ENCODE data around the gene PTPN7. TPM values are rescaled to one million over a fixed set of nuclear protein-coding genes. Genes with fewer than 3 reads are reported as not detected.
"Not testable (repeated sequence)": the region's sequence is repeated elsewhere in the genome, so short reads cannot be mapped to it uniquely, and the experiment has no call there.

The PTPN7 gene
- total and polyA plus RNA-seq, 2 donors (not counting 3 experiments of a cell fraction or from before 2014, with no cell fraction given) = 0.86 to 1.8 TPM

DNA sequence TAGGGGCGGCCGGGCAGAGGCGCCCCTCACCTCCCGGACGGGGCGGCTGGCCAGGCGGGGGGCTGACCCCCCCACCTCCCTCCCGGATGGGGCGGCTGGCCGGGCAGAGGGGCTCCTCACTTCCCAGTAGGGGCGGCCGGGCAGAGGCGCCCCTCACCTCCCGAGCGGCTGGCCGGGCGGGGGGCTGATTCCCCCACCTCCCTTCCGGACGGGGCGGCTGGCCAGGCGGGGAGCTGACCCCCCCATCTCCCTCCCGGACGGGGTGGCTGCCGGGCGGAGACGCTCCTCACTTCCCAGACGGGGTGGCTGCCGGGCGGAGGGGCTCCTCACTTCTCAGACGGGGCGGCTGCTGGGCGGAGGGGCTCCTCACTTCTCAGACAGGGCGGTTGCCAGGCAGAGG lies 31.0 kb upstream of the PTPN7 start:
- DNase-seq (ENCODE audit: low read depth, low spot score); H2AFZ ChIP-seq (ENCODE audit: low read depth, low read length); FAIRE-seq; H3K9ac ChIP-seq (replicated peaks; ENCODE audit: extremely low read depth, insufficient read depth, low read length); dilution Hi-C loops (cut with MboI; ENCODE audit: extremely low pct_ligation_motif_present, low sequenced_read_pairs); H4K20me1 ChIP-seq (replicated peaks; ENCODE audit: control insufficient read depth, extremely low read depth, insufficient read depth, low read length); H3K79me2 ChIP-seq (ENCODE audit: control insufficient read depth, insufficient read depth, low read length); H3K4me3 ChIP-seq (replicated peaks in 1 of 3; ENCODE audit: insufficient read depth in 1 of 3, low read depth in 1 of 3, low read length in 3 of 3); BruUV-seq (replicated peaks); H3K9me3 ChIP-seq (replicated peaks; ENCODE audit: control insufficient read depth, insufficient read depth, low read length); H3K4me2 ChIP-seq (ENCODE audit: insufficient read depth, low read length); H3K4me1 ChIP-seq (ENCODE audit: control insufficient read depth, extremely low read depth, insufficient read depth, low read length); H3K9me1 ChIP-seq (replicated peaks; ENCODE audit: control insufficient read depth, extremely low read depth, insufficient read depth, low read length); H3K27ac ChIP-seq (ENCODE audit: insufficient read depth, low read depth, low read length); H3K36me3 ChIP-seq (ENCODE audit: control insufficient read depth in 2 of 2, extremely low read depth in 1 of 2, insufficient read depth in 2 of 2, low read length in 2 of 2); intact Hi-C loops (cut with micrococcal nuclease); POLR2A ChIA-PET: not testable (repeated sequence)
- CTCF ChIA-PET = interaction anchor here (3.2 to 7.6 kb wide), 2 partner anchors 123 to 528 kb away, joined by 47 to 107 read pairs; no protein-coding TSS in a partner anchor
- peaks cover 25 to 29% of the 10 kb centered on the region in 2 experiments for H3K27me3 ChIP-seq (ENCODE audit: control insufficient read depth in 2 of 2, insufficient read depth in 2 of 2, low read length in 2 of 2)

- no peaks in the 10 kb centered on the region for H3K36me3 ChIP-seq (ENCODE audit: control insufficient read depth in 2 of 2, extremely low read depth in 1 of 2, insufficient read depth in 2 of 2, low read length in 2 of 2)
- intact Hi-C loops (cut with micrococcal nuclease) (loop anchor here (1.0 kb wide), 1 partner anchor 125 kb away; no protein-coding TSS in a partner anchor), dilution Hi-C loops (cut with MboI; ENCODE audit: extremely low pct_ligation_motif_present, low sequenced_read_pairs) (no loop called here)
- no peaks in the 10 kb centered on the region for H4K20me1 ChIP-seq (replicated peaks; ENCODE audit: control insufficient read depth, extremely low read depth, insufficient read depth, low read length)
- CTCF ChIA-PET = interaction anchor here (0.8 to 7.7 kb wide), 21 partner anchors 9 to 530 kb away, joined by 3 to 107 read pairs (median 7); partner anchors contain the start of gene UBE2T
- H3K79me2 ChIP-seq (ENCODE audit: control insufficient read depth, insufficient read depth, low read length) = no peaks in the 10 kb centered on the region
- no peaks in the 10 kb centered on the region for H3K9me1 ChIP-seq (replicated peaks; ENCODE audit: control insufficient read depth, extremely low read depth, insufficient read depth, low read length)
- H3K4me1 ChIP-seq (ENCODE audit: control insufficient read depth, extremely low read depth, insufficient read depth, low read length) = no peaks in the 10 kb centered on the region
- no peak overlapping the region for H3K27ac ChIP-seq (ENCODE audit: insufficient read depth, low read depth, low read length)
- H2AFZ ChIP-seq (ENCODE audit: low read depth, low read length) = no peak overlapping the region
- no peak for DNase-seq (ENCODE audit: low read depth, low spot score)
- FAIRE-seq = no peak
- no peak overlapping the region for H3K9ac ChIP-seq (replicated peaks; ENCODE audit: extremely low read depth, insufficient read depth, low read length)
- H3K27me3 ChIP-seq (ENCODE audit: control insufficient read depth in 2 of 2, insufficient read depth in 2 of 2, low read length in 2 of 2) = peaks cover 18 to 20% of the 10 kb centered on the region in 2 experiments
- no peak for TF ChIP-seq POLR2A (IDR thresholded peaks at IDR 0.05; ENCODE audit: low read depth, low read length)
- peak in 1 of 2 donors; percentile 25 for TF ChIP-seq CTCF (IDR thresholded peaks at IDR 0.05; ENCODE audit: extremely low read depth in 1 of 2, insufficient read depth in 1 of 2, low read depth in 1 of 2, low read length in 2 of 2)
- no peak for TF ChIP-seq FOS (IDR thresholded peaks at IDR 0.05; ENCODE audit: borderline replicate concordance, insufficient read depth, low read length)
- BruUV-seq (replicated peaks) = no TSS peak
- H3K4me3 ChIP-seq (replicated peaks in 1 of 3; ENCODE audit: insufficient read depth in 1 of 3, low read depth in 1 of 3, low read length in 3 of 3) = no peak overlapping the region
- no peaks in the 10 kb centered on the region for H3K9me3 ChIP-seq (replicated peaks; ENCODE audit: control insufficient read depth, insufficient read depth, low read length)
- no peak overlapping the region for H3K4me2 ChIP-seq (ENCODE audit: insufficient read depth, low read length)
- POLR2A ChIA-PET = interaction anchor here (0.6 kb wide), 1 partner anchor 258 kb away, joined by 3 read pairs; no protein-coding TSS in a partner anchor
Measured at GRCh38 chr1:202189918-202190715, 29.7 kb upstream of the PTPN7 start.

All from endothelial cell of umbilical vein (primary cell).